NT2/D1 (cell line): Measurements from ENCODE around the gene TXNL4A.

Source experiments
- SUZ12 ChIP-seq: IDR thresholded peaks from 2 replicates; pipeline ENCODE4 v1.6.1; 2011; ENCODE audit not compliant: insufficient read length, insufficient read depth; ENCODE audit errors: extremely low read depth
- YY1 ChIP-seq: IDR thresholded peaks from 2 replicates; pipeline ENCODE4 v1.6.1; 2011; ENCODE audit not compliant: insufficient read length, insufficient read depth
- ZNF274 ChIP-seq: IDR thresholded peaks from 2 replicates; pipeline ENCODE4 v1.6.1; 2011; ENCODE audit warnings: mild to moderate bottlenecking, low read depth, low read length

DNA sequence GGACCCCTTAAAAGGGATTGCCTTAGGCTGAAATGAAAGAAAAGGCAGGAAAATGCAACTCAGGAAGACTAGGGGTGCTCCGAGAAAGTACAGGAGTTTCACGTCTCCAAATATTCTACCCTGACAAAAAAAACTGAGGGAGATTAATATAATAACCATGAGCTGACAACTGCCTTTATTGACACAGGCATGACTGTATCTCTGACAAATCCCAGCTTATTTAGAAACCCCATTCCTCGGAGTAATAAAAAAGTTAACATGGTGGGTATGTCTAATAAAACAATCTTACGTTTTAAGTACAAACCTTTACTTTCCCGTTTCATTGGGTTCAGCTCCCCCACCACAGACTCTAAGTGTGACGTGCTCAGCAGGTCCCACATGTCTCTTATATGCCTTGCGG, 38.0 kb upstream of the TXNL4A start:
- TF ChIP-seq YY1 (no peak), SUZ12 (no peak), ZNF274 (no peak)
